Right ventricle myocardium inferior (tissue), 1 donor: ENCODE measurements around the gene MDK. TPM values are rescaled to one million over a fixed set of nuclear protein-coding genes. Genes with fewer than 3 reads are reported as not detected.
A peak's percentile ranks its signal among the peaks of the same experiment; 100 is the strongest.

Experiments used
- ATAC-seq: fragments of 200-7000 bp; cut with Tn5 transposase; one replicate; pipeline ENCODE4 v1.9.1; 2020; ENCODE audit warnings: mild to moderate bottlenecking, moderate library complexity
- DNase-seq: peaks from one replicate; pipeline ENCODE4 v3.0.0; 2021; ENCODE audit errors: missing footprints
- intact Hi-C: fragments of 100-400 bp; cut with DNase I; formaldehyde crosslinking; loops from one replicate; pipeline ENCODE4 v1.11.0; 2022
- microRNA-seq: library from miRNA; unstranded; fragments of <30 nt; microRNA quantifications from one replicate; pipeline ENCODE4 v1.2.0, GENCODE V29; 2020
- total RNA-seq: library from RNA; stranded (reverse); fragmentation: NEBNext Ultra II Directional; extraction: Animal tissue kit (Norgen Biotek cat#: 25700); gene quantifications from one replicate; pipeline ENCODE4 v1.2.1, GENCODE V29; 2021
- donor health status: DM: no; HTN: yes; CAD: no; lungs with severe emphysema.

MDK gene
- total RNA-seq, 1 donor from 2014 or later, result 3.2 TPM

- ATAC-seq, result no peak
- DNase-seq, result no peak
- intact Hi-C loops, result no loop called here
Observed at GRCh38 chr11:46418751-46419150, 37.3 kb downstream of the MDK start.

GRCh38 chr11:46420513-46420912 is 39.0 kb downstream of the MDK start:
- intact Hi-C loops, result no loop called here
- DNase-seq (no peak), ATAC-seq (no peak)

- ATAC-seq (peak; percentile 23), DNase-seq (no peak)
- intact Hi-C loops, result no loop called here
Observed at GRCh38 chr11:46421257-46421880, 39.9 kb downstream of the MDK start.

DNA sequence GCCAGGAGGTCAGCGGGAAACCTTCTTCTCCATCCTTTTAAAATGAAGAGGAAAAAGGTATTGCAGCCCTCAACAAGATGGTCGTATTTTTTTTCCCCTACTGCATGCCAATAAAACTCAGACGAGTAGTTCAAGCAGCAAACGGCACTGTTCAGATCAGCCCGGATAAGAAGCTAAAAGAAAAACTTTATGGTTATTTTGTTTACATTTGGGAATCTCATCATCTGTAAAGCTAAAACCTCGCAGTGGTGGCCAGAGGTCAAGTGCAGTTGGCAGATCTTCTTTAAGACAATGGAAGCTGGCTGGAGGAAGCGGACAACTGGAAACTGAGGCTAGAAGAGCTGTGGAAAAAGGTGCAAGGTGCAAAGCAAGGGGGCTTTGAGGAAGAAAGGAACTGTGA is 41.1 kb downstream of the MDK start:
- ATAC-seq (no peak), DNase-seq (no peak)
- intact Hi-C loops, result no loop called here

DNA sequence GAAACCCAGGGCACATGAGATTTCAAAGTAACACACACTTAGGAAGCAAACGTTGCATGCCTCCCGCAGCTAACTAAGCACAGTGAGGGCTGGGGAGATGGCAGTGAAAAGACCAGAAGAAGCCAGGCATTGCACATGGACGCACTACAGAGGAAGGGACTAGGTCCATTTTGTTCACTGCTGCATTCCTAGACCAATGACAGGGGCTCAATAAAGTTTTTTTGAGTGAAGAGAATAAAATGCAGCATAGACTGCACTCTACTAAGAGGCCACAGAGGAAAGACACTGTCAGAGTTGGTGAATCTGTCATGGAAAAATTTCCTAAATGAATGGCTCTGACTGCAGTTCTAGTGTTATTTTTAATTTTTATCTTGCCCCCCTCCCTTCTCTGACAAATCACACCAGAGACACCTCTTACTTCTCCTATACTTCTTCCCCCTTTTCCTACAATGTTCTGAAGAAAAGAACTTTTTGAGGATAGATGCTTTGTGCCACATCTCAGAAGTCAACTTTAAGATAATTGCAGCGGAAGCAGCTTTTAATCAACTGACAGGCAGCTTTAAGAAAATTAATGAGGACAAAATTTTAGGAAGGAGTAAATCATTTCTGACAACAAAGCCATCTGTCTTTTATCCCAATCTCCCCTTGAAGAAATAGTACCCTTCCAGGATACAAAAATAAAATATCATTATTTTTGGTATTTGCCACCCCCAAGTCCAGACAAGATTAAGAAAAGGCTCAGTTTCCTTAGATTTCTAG is 44.9 kb downstream of the MDK start:
- DNase-seq (no peak), ATAC-seq (no peak)
- intact Hi-C loops, result no loop called here

DNA sequence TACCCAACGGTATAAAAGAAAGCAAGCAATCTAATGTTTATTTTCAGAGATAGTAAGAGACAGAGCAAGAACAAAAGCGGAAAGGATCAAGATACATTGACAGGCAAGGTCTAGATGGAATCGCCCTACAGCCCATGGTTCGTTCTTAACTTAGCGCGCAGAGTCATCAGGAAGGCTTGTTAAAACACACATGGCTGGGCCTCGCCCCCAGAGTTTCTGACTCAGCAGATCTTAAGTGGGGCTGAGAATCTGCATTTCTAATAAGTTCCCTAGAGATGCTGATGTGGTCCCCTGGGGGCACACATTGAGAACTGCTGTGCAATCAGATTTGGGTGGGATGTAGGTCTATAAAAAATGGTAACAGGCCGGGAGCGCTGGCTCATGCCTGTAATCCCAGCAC is 45.9 kb downstream of the MDK start:
- no peak for ATAC-seq
- intact Hi-C loops, result no loop called here
- DNase-seq, result no peak

GRCh38 chr11:46429717-46430116 is 48.2 kb downstream of the MDK start:
- DNase-seq, result no peak
- ATAC-seq, result no peak
- intact Hi-C loops, result no loop called here

- DNase-seq, result no peak
Observed at GRCh38 chr11:46431211-46431610, 49.7 kb downstream of the MDK start.

More at GRCh38 chr11:46431211-46431610, 49.7 kb downstream of the MDK start:
- peak; percentile 31 for ATAC-seq
- intact Hi-C loops, result no loop called here

Small RNA genes lying within 50 kb of the gene (microRNA-seq; reads per million reads assigned to microRNA genes)
- gene MIR4688, result not detected

Other genes starting within 250 kb of the MDK start
- 64.1 TPM for gene CREB3L1, start 104.0 kb upstream of the MDK start, total RNA-seq
- 67.5 TPM for gene DGKZ, start 34.2 kb upstream of the MDK start, total RNA-seq
- not detected for gene CHRM4, start 10.1 kb downstream of the MDK start, total RNA-seq
- 14.8 TPM for gene AMBRA1, start 212.4 kb downstream of the MDK start, total RNA-seq
- gene HARBI1, start 235.6 kb downstream of the MDK start, total RNA-seq, result 3.5 TPM
- gene ATG13, start 235.9 kb downstream of the MDK start, total RNA-seq, result 39.4 TPM